IMR-90 (cell line): ENCODE results near the gene SPDEF. TPM values are rescaled to one million over a fixed set of nuclear protein-coding genes. Genes with fewer than 3 reads are reported as not detected.

ENCODE experiments used
- ATAC-seq: fragments of 200-7000 bp; cut with Tn5 transposase; 2 replicates; pipeline ENCODE4 v1.9.1; 2020; ENCODE audit warnings: low read depth, mild to moderate bottlenecking, moderate library complexity
- BruUV-seq: library from RNA; stranded (reverse); fragments of 400-500 nt; replicated peaks from 2 replicates; lab custom pipeline; 2021; lab: Mats Ljungman, UMichigan
- CTCF ChIA-PET: fragments of 300-600 bp; formaldehyde crosslinking; extraction: SDS; loops from one replicate; lab custom pipeline; 2021; ENCODE audit warnings: antibody characterized with exemption; lab: Yijun Ruan, JAX
- POLR2A ChIA-PET: fragments of 300-600 bp; sonication (Branson Sonifier 250); formaldehyde crosslinking; loops from one replicate; lab custom pipeline; 2022; ENCODE audit warnings: antibody characterized with exemption; ENCODE audit not compliant: unreplicated experiment; lab: Charles Lee
- DNase-seq: peaks from one replicate; pipeline ENCODE4 v3.0.0; 2013
- H2AFZ ChIP-seq: replicated peaks from 2 replicates; pipeline ENCODE3; 2013; ENCODE audit warnings: low read length, mild to moderate bottlenecking; ENCODE audit not compliant: poor library complexity
- H2AK5ac ChIP-seq: 2 replicates; pipeline ENCODE4 v1.6.1; 2013; ENCODE audit warnings: low read depth, low read length, inconsistent platforms
- H2AK9ac ChIP-seq: replicated peaks from 2 replicates; pipeline ENCODE3; 2013; ENCODE audit warnings: mild to moderate bottlenecking, low read depth, low read length, moderate library complexity; ENCODE audit not compliant: poor library complexity
- H2BK120ac ChIP-seq: 2 replicates; pipeline ENCODE4 v1.6.1; 2013; ENCODE audit warnings: low read depth, low read length, inconsistent platforms
- H2BK15ac ChIP-seq: 3 replicates; pipeline ENCODE4 v1.6.1; 2013; ENCODE audit warnings: low read depth, low read length, inconsistent platforms
- H2BK20ac ChIP-seq: 2 replicates; pipeline ENCODE4 v1.6.1; 2013; ENCODE audit warnings: low read depth, mild to moderate bottlenecking, inconsistent platforms, low read length, moderate library complexity
- H2BK5ac ChIP-seq: 2 replicates; pipeline ENCODE4 v1.6.1; 2013; ENCODE audit warnings: mild to moderate bottlenecking, low read depth, low read length, inconsistent platforms; ENCODE audit not compliant: poor library complexity, severe bottlenecking
- H3K14ac ChIP-seq: replicated peaks from 2 replicates; pipeline ENCODE4 v1.6.1; 2013; ENCODE audit warnings: low read depth, low read length, inconsistent platforms
- H3K18ac ChIP-seq: 2 replicates; pipeline ENCODE4 v1.6.1; 2013; ENCODE audit warnings: low read depth, low read length, control low read depth
- H3K23ac ChIP-seq: 2 replicates; pipeline ENCODE4 v1.6.1; 2013; ENCODE audit warnings: low read depth, low read length, inconsistent platforms
- H3K27ac ChIP-seq: 2 replicates; pipeline ENCODE4 v1.5.1; 2013; ENCODE audit warnings: mild to moderate bottlenecking, control low read depth, low read length; ENCODE audit not compliant: insufficient read depth
- H3K27me3 ChIP-seq: 2 replicates; pipeline ENCODE4 v1.6.1; 2013; ENCODE audit warnings: low read length; ENCODE audit not compliant: control insufficient read depth, insufficient read depth
- H3K36me3 ChIP-seq: 2 replicates; pipeline ENCODE4 v1.6.1; 2013; ENCODE audit warnings: low read length, mixed read lengths; ENCODE audit not compliant: control insufficient read depth, insufficient read depth
- H3K4ac ChIP-seq: 2 replicates; pipeline ENCODE4 v1.6.1; 2013; ENCODE audit warnings: low read depth, low read length, inconsistent platforms
- H3K4me1 ChIP-seq: 2 replicates; pipeline ENCODE4 v1.6.1; 2013; ENCODE audit warnings: low read length, mixed read lengths; ENCODE audit not compliant: control insufficient read depth, insufficient read depth
- H3K4me2 ChIP-seq: 2 replicates; pipeline ENCODE4 v1.6.1; 2013; ENCODE audit warnings: low read depth, mild to moderate bottlenecking, control low read depth, low read length, moderate library complexity
- H3K4me3 ChIP-seq: 2 replicates; pipeline ENCODE4 v1.5.1; 2013; ENCODE audit warnings: low read depth, mild to moderate bottlenecking, control low read depth, low read length, moderate library complexity; ENCODE audit not compliant: insufficient read depth
- H3K56ac ChIP-seq: 2 replicates; pipeline ENCODE4 v1.6.1; 2013; ENCODE audit warnings: low read length, inconsistent platforms; ENCODE audit not compliant: insufficient read depth; ENCODE audit errors: extremely low read depth
- H3K79me1 ChIP-seq, 2 experiments: 2 replicates each; pipeline ENCODE4 v1.6.1; 2013; ENCODE audit warnings: low read length in 2 of 2, inconsistent platforms in 1 of 2, low read depth in 1 of 2
- H3K9ac ChIP-seq: 2 replicates; pipeline ENCODE4 v1.6.1; 2013; ENCODE audit warnings: low read depth, low read length, control low read depth
- H3K9me1 ChIP-seq: 2 replicates; pipeline ENCODE4 v1.6.1; 2013; ENCODE audit warnings: low read length, inconsistent platforms; ENCODE audit not compliant: insufficient read depth
- H3K9me3 ChIP-seq: 2 replicates; pipeline ENCODE4 v1.6.1; 2013; ENCODE audit warnings: low read length; ENCODE audit not compliant: control insufficient read depth, insufficient read depth
- H4K20me1 ChIP-seq: 2 replicates; pipeline ENCODE4 v1.6.1; 2013; ENCODE audit warnings: low read length, inconsistent platforms; ENCODE audit not compliant: insufficient read depth
- H4K5ac ChIP-seq: 2 replicates; pipeline ENCODE4 v1.6.1; 2013; ENCODE audit warnings: mild to moderate bottlenecking, low read depth, low read length, control low read depth
- H4K8ac ChIP-seq, 2 experiments: 2 replicates each; pipeline ENCODE4 v1.6.1; 2013; ENCODE audit warnings: low read depth in 2 of 2, low read length in 2 of 2, control low read depth in 1 of 2, inconsistent platforms in 1 of 2
- H4K91ac ChIP-seq: 2 replicates; pipeline ENCODE4 v1.6.1; 2013; ENCODE audit warnings: low read depth, low read length, inconsistent platforms; ENCODE audit not compliant: insufficient read depth
- CEBPB ChIP-seq: IDR thresholded peaks from 2 replicates; pipeline ENCODE4 v1.6.1; 2012; ENCODE audit warnings: low read depth, low read length, improper control_type of control experiment
- CHD1 ChIP-seq: IDR thresholded peaks from 2 replicates; pipeline ENCODE4 v1.6.1; 2012; ENCODE audit warnings: low read depth, low read length, improper control_type of control experiment
- CTCF ChIP-seq: conservative IDR thresholded peaks from 2 replicates; pipeline ENCODE4 v1.5.1; 2012; ENCODE audit warnings: mild to moderate bottlenecking, low read depth, low read length, improper control_type of control experiment
- ELK1 ChIP-seq: fragments of 150-350 bp; IDR thresholded peaks from 2 replicates; pipeline ENCODE4 v1.6.1; 2016; ENCODE audit warnings: low read depth, mild to moderate bottlenecking, low read length, moderate library complexity, borderline replicate concordance
- FOS ChIP-seq: fragments of 150-350 bp; IDR thresholded peaks from 2 replicates; pipeline ENCODE4 v1.6.1; 2016; ENCODE audit warnings: low read depth, low read length
- MAFK ChIP-seq: IDR thresholded peaks from 2 replicates; pipeline ENCODE4 v1.6.1; 2012; ENCODE audit warnings: low read depth, low read length, improper control_type of control experiment
- MAZ ChIP-seq: IDR thresholded peaks from 2 replicates; pipeline ENCODE4 v1.6.1; 2012; ENCODE audit warnings: low read depth, mild to moderate bottlenecking, low read length, improper control_type of control experiment, moderate library complexity, borderline replicate concordance
- MXI1 ChIP-seq: IDR thresholded peaks from 2 replicates; pipeline ENCODE4 v1.6.1; 2012; ENCODE audit warnings: low read depth, mild to moderate bottlenecking, low read length, moderate library complexity, borderline replicate concordance
- NFE2L2 ChIP-seq: fragments of 150-350 bp; IDR thresholded peaks from 2 replicates; pipeline ENCODE4 v1.6.1; 2016; ENCODE audit warnings: low read depth, mild to moderate bottlenecking, low read length
- POLR2A ChIP-seq: IDR thresholded peaks from 2 replicates; pipeline ENCODE4 v1.6.1; 2012; ENCODE audit warnings: mild to moderate bottlenecking, low read depth, low read length
- RAD21 ChIP-seq: IDR thresholded peaks from 2 replicates; pipeline ENCODE4 v1.6.1; 2012; ENCODE audit warnings: low read length, improper control_type of control experiment
- RCOR1 ChIP-seq: IDR thresholded peaks from 2 replicates; pipeline ENCODE4 v1.6.1; 2012; ENCODE audit warnings: mild to moderate bottlenecking, low read length, improper control_type of control experiment; ENCODE audit not compliant: insufficient replicate concordance
- RFX5 ChIP-seq: IDR thresholded peaks from 2 replicates; pipeline ENCODE4 v1.8.0; 2012; ENCODE audit warnings: low read depth, mild to moderate bottlenecking, low read length, moderate library complexity
- SMC3 ChIP-seq: fragments of 150-350 bp; IDR thresholded peaks from 2 replicates; pipeline ENCODE4 v1.6.1; 2016; ENCODE audit warnings: low read depth, mild to moderate bottlenecking, antibody characterized with exemption, low read length, moderate library complexity
- WGBS, 2 experiments: methylation state at CpG; one replicate each; pipeline versions ENCODE4 v1.1.5 to v1.1.7; 2013; ENCODE audit warnings: missing lambda C conversion rate in 2 of 2; ENCODE audit not compliant: insufficient read length in 1 of 2; ENCODE audit errors: extremely low coverage in 2 of 2; 5-methylcytosine and 5-hydroxymethylcytosine counted together
- dilution Hi-C: fragments of 300-500 bp; cut with HindIII; formaldehyde crosslinking; loops from one replicate; pipeline ENCODE4 v1.14.3; 2018; ENCODE audit warnings: low sequenced_read_pairs; ENCODE audit not compliant: unreplicated experiment
- in situ Hi-C: fragments of 300-500 bp; cut with MboI; formaldehyde crosslinking; loops from 3 replicates; pipeline ENCODE4 v1.14.3; 2019; ENCODE audit warnings: low sequenced_read_pairs, inconsistent platforms, mixed read lengths
- intact Hi-C: fragments of 100-400 bp; cut with micrococcal nuclease; formaldehyde crosslinking; loops from 2 replicates; pipeline ENCODE4 v1.10.0; 2022
- polyA plus RNA-seq, 3 experiments: library from polyadenylated mRNA; depleted of rRNA; stranded (reverse); fragments of >200 nt; gene quantifications; 2 replicates each; pipeline ENCODE4 v1.2.3, GENCODE V29; 2012; ENCODE audit warnings: low replicate concordance in 1 of 3
- total RNA-seq: library from RNA; depleted of rRNA; stranded (reverse); fragments of >200 nt; gene quantifications from 2 replicates; pipeline ENCODE4 v1.2.3, GENCODE V29; 2012

Gene SPDEF
- total and polyA plus RNA-seq, 2 of the 4 experiments (the other 2 are of a cell fraction), result 0.05 TPM; not detected in 1

GRCh38 chr6:34575326-34575725 is 19.2 kb upstream of the SPDEF start:
- Histone ChIP-seq H2AK5ac (no peak overlapping the region), H2BK20ac (no peak overlapping the region), H3K9me3 (no peaks in the 10 kb centered on the region), H4K8ac (no peak overlapping the region), H4K5ac (no peak overlapping the region), H3K27me3 (no peaks in the 10 kb centered on the region; the same call in 1 of the 2 replicates), H3K4me2 (no peak overlapping the region), H3K9ac (no peak overlapping the region), H4K91ac (no peak overlapping the region), H4K20me1 (no peaks in the 10 kb centered on the region), H2BK5ac (no peak overlapping the region), H2BK120ac (no peak overlapping the region), H2BK15ac (no peak overlapping the region), H3K36me3 (no peaks in the 10 kb centered on the region), H3K9me1 (0 out of 2 replicates have a peak, but pooled peaks cover 6% of the 10 kb centered on the region), H3K23ac (no peak overlapping the region), H3K18ac (no peak overlapping the region), H2AK9ac (no peak overlapping the region), H3K56ac (no peak overlapping the region), H3K4me3 (no peak overlapping the region), H3K27ac (no peak overlapping the region), H3K79me1 (no peaks in the 10 kb centered on the region; a peak in 1 of 4 replicates), H3K14ac (no peak overlapping the region), H2AFZ (no peak overlapping the region), H3K4ac (no peak overlapping the region), H3K4me1 (no peaks in the 10 kb centered on the region)
- dilution Hi-C loops (no loop called here), intact Hi-C loops (no loop called here), in situ Hi-C loops (no loop called here)
- ChIA-PET POLR2A (no interaction called here), CTCF (interaction anchor here (0.7 kb wide), 1 partner anchor 604 kb away, joined by 3 read pairs; no protein-coding TSS in a partner anchor)
- no CpG with 5 or more reads among the region's 3 CpGs for WGBS, 2 experiments
- ATAC-seq (no peak), DNase-seq (no peak)
- no peak for TF ChIP-seq RAD21
- TF ChIP-seq ELK1, result no peak
- TF ChIP-seq SMC3, result no peak
- no peak for TF ChIP-seq CEBPB
- no peak for TF ChIP-seq MAFK
- no peak for TF ChIP-seq RCOR1
- no peak for TF ChIP-seq MXI1
- no peak for TF ChIP-seq NFE2L2
- no peak for TF ChIP-seq FOS
- no peak for TF ChIP-seq CTCF
- no peak for TF ChIP-seq CHD1
- TF ChIP-seq POLR2A, result no peak
- TF ChIP-seq RFX5, result no peak
- TF ChIP-seq MAZ, result no peak
- BruUV-seq, result no TSS peak
